ENCODE results near the gene ATP11B.
A peak's percentile ranks its signal among the peaks of the same experiment; 100 is the strongest.

The ATP11B gene

DNA sequence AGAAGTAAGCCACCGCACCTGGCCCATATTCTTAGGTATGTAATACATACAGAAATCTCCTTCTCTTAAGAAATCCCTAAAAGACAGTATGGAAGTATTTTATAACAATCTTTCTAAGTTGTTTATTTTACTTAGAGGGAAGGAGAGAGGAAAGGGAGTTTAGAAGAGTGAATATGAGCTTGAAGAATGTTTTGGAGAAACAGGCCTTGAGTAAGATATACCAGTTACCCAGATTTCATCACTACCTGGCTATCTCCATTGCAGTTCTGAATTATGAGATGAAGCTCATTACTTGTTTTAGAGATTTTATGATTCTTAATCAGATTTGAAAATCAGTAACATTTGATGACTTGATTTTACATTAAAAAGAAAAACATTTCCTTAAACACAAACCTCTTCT lies 115.2 kb downstream of the ATP11B start:
- no peak overlapping the region for H3K18ac ChIP-seq (ENCODE audit: low read length)
- H4K8ac ChIP-seq (ENCODE audit: low read depth, low read length) = no peak overlapping the region
- no peak overlapping the region for H3K4ac ChIP-seq (ENCODE audit: low read depth, low read length)
- no CpG with 5 or more reads among the region's 1 CpG for WGBS (ENCODE audit: extremely low coverage, insufficient coverage, insufficient read length)
- no peak overlapping the region for H3K14ac ChIP-seq (ENCODE audit: low read length)
- peaks cover 2% of the 10 kb centered on the region for H3K9me3 ChIP-seq (ENCODE audit: insufficient read depth, low read depth, low read length)
- no peak overlapping the region for H2AK5ac ChIP-seq (ENCODE audit: low read length)
- H3K79me1 ChIP-seq (ENCODE audit: low read length) = no peaks in the 10 kb centered on the region
- no peak overlapping the region for H3K4me2 ChIP-seq (ENCODE audit: low read length)
- no peak overlapping the region for H3K9ac ChIP-seq (ENCODE audit: low read length)
- H3K4me3 ChIP-seq (ENCODE audit: low read depth, low read length) = no peak overlapping the region
- no peak overlapping the region for H4K12ac ChIP-seq (ENCODE audit: low read depth, low read length)
- no peaks in the 10 kb centered on the region for H3K27me3 ChIP-seq (ENCODE audit: insufficient read depth, low read length)
- no peak for DNase-seq
- no peaks in the 10 kb centered on the region for H3K79me2 ChIP-seq (ENCODE audit: control insufficient read depth, insufficient read depth, low read length, poor library complexity)
- no peak overlapping the region for H3K23ac ChIP-seq (ENCODE audit: low read length)
- no peak overlapping the region for H3K27ac ChIP-seq (ENCODE audit: low read depth, low read length)
- H3K36me3 ChIP-seq (ENCODE audit: control insufficient read depth in 1 of 2, insufficient read depth in 2 of 2, low read length in 2 of 2) = peaks cover 2 to 3% of the 10 kb centered on the region in 2 experiments
- H2AFZ ChIP-seq (ENCODE audit: insufficient read depth, low read length, poor library complexity) = no peak overlapping the region
- no peak overlapping the region for H2BK5ac ChIP-seq (ENCODE audit: low read depth, low read length, poor library complexity)
- no peak overlapping the region for H4K91ac ChIP-seq (ENCODE audit: low read depth, low read length)
- no peak overlapping the region for H2BK120ac ChIP-seq (ENCODE audit: insufficient read depth, low read length, poor library complexity)
- no peak overlapping the region for H2BK12ac ChIP-seq (ENCODE audit: low read length)
- H3K4me1 ChIP-seq (ENCODE audit: control insufficient read depth in 1 of 2, insufficient read depth in 2 of 2, low read length in 2 of 2) = peaks cover 0 to 4% of the 10 kb centered on the region in 2 experiments

DNA sequence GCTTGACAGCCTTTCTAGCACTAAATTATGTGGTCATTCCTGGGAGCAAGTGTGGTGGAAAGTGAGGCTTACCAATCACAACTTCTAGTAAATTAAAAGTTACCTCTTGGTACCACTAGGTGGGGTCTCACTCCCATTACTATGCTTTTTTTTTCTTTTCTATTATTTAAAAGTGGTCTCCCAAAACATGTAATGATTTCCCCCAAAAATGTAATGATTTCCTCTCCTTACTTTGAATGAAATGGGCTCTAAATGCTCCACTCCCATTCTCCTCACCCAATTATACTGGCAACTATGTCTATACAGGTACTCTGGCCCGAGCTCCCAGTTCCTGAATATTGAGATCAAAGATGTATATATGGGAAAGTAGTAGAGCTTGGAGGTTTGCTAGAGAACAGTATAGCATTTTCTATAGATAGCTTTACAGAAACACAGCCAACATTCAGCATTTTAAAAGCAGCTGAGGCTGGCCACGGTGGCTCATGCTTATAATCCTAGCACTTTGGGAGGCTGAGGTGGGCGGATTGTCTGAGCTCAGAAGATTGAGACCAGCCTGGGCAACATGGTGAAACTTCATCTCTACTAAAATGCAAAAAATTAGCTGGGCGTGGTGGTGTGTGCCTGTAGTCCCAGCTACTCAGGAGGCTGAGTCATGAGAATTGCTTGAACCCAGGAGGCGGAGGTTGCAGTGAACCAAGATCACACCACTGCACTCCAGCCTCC lies 116.2 kb downstream of the ATP11B start:
- H3K36me3 ChIP-seq (ENCODE audit: control insufficient read depth in 1 of 2, insufficient read depth in 2 of 2, low read length in 2 of 2) = peaks cover 2 to 3% of the 10 kb centered on the region in 2 experiments
- H3K4me1 ChIP-seq (ENCODE audit: control insufficient read depth in 1 of 2, insufficient read depth in 2 of 2, low read length in 2 of 2) = peaks cover 0 to 7% of the 10 kb centered on the region in 2 experiments
- no peak overlapping the region for H2BK12ac ChIP-seq (ENCODE audit: low read length)
- no peak overlapping the region for H3K18ac ChIP-seq (ENCODE audit: low read length)
- peaks cover 2% of the 10 kb centered on the region for H3K9me3 ChIP-seq (ENCODE audit: insufficient read depth, low read depth, low read length)
- no peak overlapping the region for H3K4me2 ChIP-seq (ENCODE audit: low read length)
- no peak overlapping the region for H2BK120ac ChIP-seq (ENCODE audit: insufficient read depth, low read length, poor library complexity)
- no peak overlapping the region for H2AFZ ChIP-seq (ENCODE audit: insufficient read depth, low read length, poor library complexity)
- no peak overlapping the region for H3K27ac ChIP-seq (ENCODE audit: low read depth, low read length)
- WGBS (ENCODE audit: extremely low coverage, insufficient coverage, insufficient read length) = no CpG with 5 or more reads among the region's 5 CpGs
- no peak overlapping the region for H3K23ac ChIP-seq (ENCODE audit: low read length)
- H3K27me3 ChIP-seq (ENCODE audit: insufficient read depth, low read length) = no peaks in the 10 kb centered on the region
- no peak overlapping the region for H2AK5ac ChIP-seq (ENCODE audit: low read length)
- no peak overlapping the region for H3K9ac ChIP-seq (ENCODE audit: low read length)
- H3K79me2 ChIP-seq (ENCODE audit: control insufficient read depth, insufficient read depth, low read length, poor library complexity) = no peaks in the 10 kb centered on the region
- peak in 1 of 2 donors; percentile 27 for DNase-seq
- no peak overlapping the region for H3K14ac ChIP-seq (ENCODE audit: low read length)
- no peak overlapping the region for H4K91ac ChIP-seq (ENCODE audit: low read depth, low read length)
- no peak overlapping the region for H3K4ac ChIP-seq (ENCODE audit: low read depth, low read length)
- H4K12ac ChIP-seq (ENCODE audit: low read depth, low read length) = no peak overlapping the region
- no peak overlapping the region for H4K8ac ChIP-seq (ENCODE audit: low read depth, low read length)
- H3K4me3 ChIP-seq (ENCODE audit: low read depth, low read length) = no peak overlapping the region
- H3K79me1 ChIP-seq (ENCODE audit: low read length) = no peaks in the 10 kb centered on the region
- no peak overlapping the region for H2BK5ac ChIP-seq (ENCODE audit: low read depth, low read length, poor library complexity)

DNA sequence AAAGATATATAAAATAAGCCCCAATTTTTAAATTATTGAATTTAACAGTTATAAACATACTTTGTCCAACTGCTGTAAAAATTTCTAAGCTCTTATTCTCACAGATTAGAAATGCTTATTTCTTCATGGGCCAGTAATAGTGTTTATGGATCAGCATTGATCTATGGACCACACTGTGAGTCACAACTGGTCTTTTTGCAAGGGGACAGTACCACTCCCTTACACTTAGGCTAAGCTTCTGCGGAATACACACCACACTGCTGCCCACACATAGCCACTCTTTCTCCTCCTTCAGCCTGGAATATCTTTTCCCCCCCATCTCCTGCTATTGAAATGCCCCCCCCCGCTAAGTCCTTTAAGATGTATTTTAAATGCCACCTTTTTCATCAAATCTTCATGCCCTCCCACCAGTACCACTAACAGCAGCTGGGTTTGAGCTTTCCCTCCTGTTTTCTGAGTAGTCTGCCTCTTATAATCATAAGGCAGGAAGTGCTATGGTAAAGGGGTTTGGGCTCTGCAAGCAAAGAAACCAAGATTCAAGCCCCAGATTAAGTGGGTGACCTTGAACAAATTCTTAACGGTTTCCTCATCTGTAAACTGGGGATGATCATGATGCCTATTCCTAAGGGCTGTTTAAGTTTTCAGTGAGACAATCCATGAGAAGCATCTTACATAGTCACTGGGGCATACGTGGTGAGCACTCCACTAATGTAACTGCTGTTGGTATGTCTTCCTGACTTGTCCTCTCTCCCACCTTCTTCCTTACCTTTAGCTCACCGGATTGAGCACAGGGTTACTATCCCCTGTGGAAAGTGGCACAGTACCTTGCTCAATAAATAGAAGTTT lies 117.9 kb downstream of the ATP11B start:
- Histone ChIP-seq H3K9ac (ENCODE audit: low read length) (no peak overlapping the region), H4K8ac (ENCODE audit: low read depth, low read length) (no peak overlapping the region), H3K27ac (ENCODE audit: low read depth, low read length) (no peak overlapping the region), H3K4me2 (ENCODE audit: low read length) (no peak overlapping the region), H4K91ac (ENCODE audit: low read depth, low read length) (no peak overlapping the region), H3K4me3 (ENCODE audit: low read depth, low read length) (no peak overlapping the region), H2BK5ac (ENCODE audit: low read depth, low read length, poor library complexity) (no peak overlapping the region), H3K4me1 (ENCODE audit: control insufficient read depth in 1 of 2, insufficient read depth in 2 of 2, low read length in 2 of 2) (peaks cover 0 to 7% of the 10 kb centered on the region in 2 experiments), H3K9me3 (ENCODE audit: insufficient read depth, low read depth, low read length) (no peaks in the 10 kb centered on the region), H3K4ac (ENCODE audit: low read depth, low read length) (no peak overlapping the region), H3K14ac (ENCODE audit: low read length) (no peak overlapping the region), H2BK12ac (ENCODE audit: low read length) (no peak overlapping the region), H3K27me3 (ENCODE audit: insufficient read depth, low read length) (no peaks in the 10 kb centered on the region), H2AK5ac (ENCODE audit: low read length) (no peak overlapping the region), H3K79me1 (ENCODE audit: low read length) (no peaks in the 10 kb centered on the region), H3K36me3 (ENCODE audit: control insufficient read depth in 1 of 2, insufficient read depth in 2 of 2, low read length in 2 of 2) (peaks cover 2 to 3% of the 10 kb centered on the region in 2 experiments), H3K23ac (ENCODE audit: low read length) (no peak overlapping the region), H3K18ac (ENCODE audit: low read length) (no peak overlapping the region), H2AFZ (ENCODE audit: insufficient read depth, low read length, poor library complexity) (no peak overlapping the region), H3K79me2 (ENCODE audit: control insufficient read depth, insufficient read depth, low read length, poor library complexity) (no peaks in the 10 kb centered on the region), H4K12ac (ENCODE audit: low read depth, low read length) (no peak overlapping the region), H2BK120ac (ENCODE audit: insufficient read depth, low read length, poor library complexity) (no peak overlapping the region)
- WGBS (ENCODE audit: extremely low coverage, insufficient coverage, insufficient read length) = no CpG with 5 or more reads among the region's 5 CpGs
- DNase-seq = no peak

DNA sequence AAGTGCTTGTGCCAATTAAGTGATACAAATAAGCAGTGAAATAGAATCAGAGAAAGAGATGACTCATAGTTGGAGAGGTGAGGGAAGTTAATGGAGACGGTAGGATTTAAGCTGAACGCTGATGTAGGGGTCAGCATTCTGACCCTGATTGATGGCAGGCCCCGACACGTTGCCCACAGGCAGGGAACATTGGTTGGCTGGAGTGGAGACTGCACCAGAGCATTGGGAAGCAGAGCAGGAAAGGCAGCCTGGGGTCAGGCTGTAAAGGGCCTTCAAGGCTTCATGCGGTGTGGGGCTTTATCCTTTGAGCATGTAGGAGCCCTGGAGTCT lies 118.4 kb downstream of the ATP11B start:
- Histone ChIP-seq H2BK120ac (ENCODE audit: insufficient read depth, low read length, poor library complexity) (no peak overlapping the region), H3K4me2 (ENCODE audit: low read length) (no peak overlapping the region), H3K4me3 (ENCODE audit: low read depth, low read length) (no peak overlapping the region), H3K27me3 (ENCODE audit: insufficient read depth, low read length) (no peaks in the 10 kb centered on the region), H2BK12ac (ENCODE audit: low read length) (no peak overlapping the region), H3K4me1 (ENCODE audit: control insufficient read depth in 1 of 2, insufficient read depth in 2 of 2, low read length in 2 of 2) (peaks cover 0 to 7% of the 10 kb centered on the region in 2 experiments), H3K4ac (ENCODE audit: low read depth, low read length) (no peak overlapping the region), H2AFZ (ENCODE audit: insufficient read depth, low read length, poor library complexity) (no peak overlapping the region), H3K27ac (ENCODE audit: low read depth, low read length) (no peak overlapping the region), H3K18ac (ENCODE audit: low read length) (no peak overlapping the region), H4K8ac (ENCODE audit: low read depth, low read length) (no peak overlapping the region), H2AK5ac (ENCODE audit: low read length) (no peak overlapping the region), H3K36me3 (ENCODE audit: control insufficient read depth in 1 of 2, insufficient read depth in 2 of 2, low read length in 2 of 2) (no peaks in the 10 kb centered on the region), H3K23ac (ENCODE audit: low read length) (no peak overlapping the region), H4K12ac (ENCODE audit: low read depth, low read length) (no peak overlapping the region), H4K91ac (ENCODE audit: low read depth, low read length) (no peak overlapping the region), H3K14ac (ENCODE audit: low read length) (no peak overlapping the region), H3K79me2 (ENCODE audit: control insufficient read depth, insufficient read depth, low read length, poor library complexity) (no peaks in the 10 kb centered on the region), H2BK5ac (ENCODE audit: low read depth, low read length, poor library complexity) (no peak overlapping the region), H3K9ac (ENCODE audit: low read length) (no peak overlapping the region), H3K9me3 (ENCODE audit: insufficient read depth, low read depth, low read length) (no peaks in the 10 kb centered on the region), H3K79me1 (ENCODE audit: low read length) (no peaks in the 10 kb centered on the region)
- DNase-seq = no peak
- no CpG with 5 or more reads among the region's 5 CpGs for WGBS (ENCODE audit: extremely low coverage, insufficient coverage, insufficient read length)

Measured in trophoblast cell (in vitro differentiated cells and primary cell).